GM12891 (cell line): ENCODE data around the gene CCDC102A.

ENCODE experiments used
- DNase-seq: peaks from one replicate; pipeline ENCODE4 v3.0.0; 2011; ENCODE audit warnings: low spot score; ENCODE audit not compliant: insufficient read length
- FAIRE-seq: peaks from 2 replicates; lab custom pipeline; 2011; peaks lifted over from hg19 to GRCh38; lab: Jason Lieb, UNC
- PAX5 ChIP-seq: IDR thresholded peaks from 2 replicates; pipeline ENCODE4 v1.6.1; 2011; ENCODE audit warnings: low read length, moderate library complexity, mild to moderate bottlenecking; ENCODE audit not compliant: insufficient read depth, severe bottlenecking
- POLR2A ChIP-seq: IDR thresholded peaks from 2 replicates; pipeline ENCODE4 v1.6.1; 2011; ENCODE audit warnings: low read depth, low read length, control low read depth
- POLR2AphosphoS5 ChIP-seq: IDR thresholded peaks from 2 replicates; pipeline ENCODE4 v1.6.1; 2011; ENCODE audit warnings: low read depth, low read length, control low read depth
- POU2F2 ChIP-seq: IDR thresholded peaks from 2 replicates; pipeline ENCODE4 v1.6.1; 2011; ENCODE audit warnings: low read depth, mild to moderate bottlenecking, control low read depth, low read length, moderate library complexity
- SPI1 ChIP-seq: IDR thresholded peaks from 2 replicates; pipeline ENCODE4 v1.6.1; 2011; ENCODE audit warnings: low read depth, low read length, control low read depth
- TAF1 ChIP-seq: IDR thresholded peaks from 2 replicates; pipeline ENCODE4 v1.6.1; 2011; ENCODE audit warnings: low read depth, low read length, control low read depth

The CCDC102A gene

GRCh38 chr16:57566436-57566835, 30.1 kb upstream of the CCDC102A start:
- DNase-seq = no peak
- TF ChIP-seq SPI1 (no peak), PAX5 (no peak), POLR2AphosphoS5 (no peak), POU2F2 (no peak), POLR2A (no peak), TAF1 (no peak)
- no peak for FAIRE-seq

GRCh38 chr16:57565461-57565860, 29.1 kb upstream of the CCDC102A start:
- TF ChIP-seq SPI1 = no peak
- TF ChIP-seq POLR2A = peak; percentile 33; the same call in 1 of the 2 replicates
- no peak for FAIRE-seq
- DNase-seq = no peak

GRCh38 chr16:57564571-57565270, 28.4 kb upstream of the CCDC102A start:
- FAIRE-seq (no peak), DNase-seq (no peak)
- TF ChIP-seq TAF1 = no peak
- TF ChIP-seq SPI1 = no peak
- TF ChIP-seq POU2F2 = no peak
- no peak for TF ChIP-seq PAX5
- TF ChIP-seq POLR2AphosphoS5 = no peak
- TF ChIP-seq POLR2A = no peak

- DNase-seq (no peak), FAIRE-seq (no peak)
- TF ChIP-seq POLR2A = no peak
- TF ChIP-seq PAX5 = no peak
- TF ChIP-seq POU2F2 = no peak
These were observed 27.4 kb upstream of the CCDC102A start for GRCh38 chr16:57563761-57564160.

- no peak for DNase-seq
- TF ChIP-seq POLR2A = no peak
- no peak for TF ChIP-seq SPI1
- TF ChIP-seq POU2F2 = no peak
- no peak for TF ChIP-seq POLR2AphosphoS5
- no peak for TF ChIP-seq PAX5
- TF ChIP-seq TAF1 = no peak
- FAIRE-seq = no peak
These were observed 27.0 kb upstream of the CCDC102A start for GRCh38 chr16:57563487-57563750.

- TF ChIP-seq POLR2A = no peak
- TF ChIP-seq PAX5 = no peak
- no peak for TF ChIP-seq TAF1
- no peak for TF ChIP-seq POLR2AphosphoS5
- no peak for TF ChIP-seq POU2F2
- TF ChIP-seq SPI1 = no peak
- no peak for DNase-seq
These were observed 26.5 kb upstream of the CCDC102A start for GRCh38 chr16:57562669-57563486.

GRCh38 chr16:57562066-57562465, 25.7 kb upstream of the CCDC102A start:
- FAIRE-seq = no peak

More at GRCh38 chr16:57562669-57563486, 26.5 kb upstream of the CCDC102A start:
- FAIRE-seq = no peak

GRCh38 chr16:57559072-57559790, 22.9 kb upstream of the CCDC102A start:
- FAIRE-seq = no peak
- DNase-seq = no peak
- TF ChIP-seq POLR2A (0 out of 2 replicates have a peak, but pooled peaks have one; percentile 36), TAF1 (no peak), POLR2AphosphoS5 (no peak), SPI1 (no peak), POU2F2 (no peak), PAX5 (no peak)

More at GRCh38 chr16:57562066-57562465, 25.7 kb upstream of the CCDC102A start:
- no peak for DNase-seq
- TF ChIP-seq SPI1 = no peak
- no peak for TF ChIP-seq POU2F2
- no peak for TF ChIP-seq POLR2A
- no peak for TF ChIP-seq PAX5
- no peak for TF ChIP-seq POLR2AphosphoS5
- no peak for TF ChIP-seq TAF1

GRCh38 chr16:57556941-57557541, 20.7 kb upstream of the CCDC102A start:
- TF ChIP-seq TAF1 (no peak), POLR2AphosphoS5 (no peak), POLR2A (no peak), SPI1 (no peak), POU2F2 (no peak)
- DNase-seq (no peak), FAIRE-seq (no peak)
